Measurements from ENCODE around the gene NPR1.

The NPR1 gene

DNA sequence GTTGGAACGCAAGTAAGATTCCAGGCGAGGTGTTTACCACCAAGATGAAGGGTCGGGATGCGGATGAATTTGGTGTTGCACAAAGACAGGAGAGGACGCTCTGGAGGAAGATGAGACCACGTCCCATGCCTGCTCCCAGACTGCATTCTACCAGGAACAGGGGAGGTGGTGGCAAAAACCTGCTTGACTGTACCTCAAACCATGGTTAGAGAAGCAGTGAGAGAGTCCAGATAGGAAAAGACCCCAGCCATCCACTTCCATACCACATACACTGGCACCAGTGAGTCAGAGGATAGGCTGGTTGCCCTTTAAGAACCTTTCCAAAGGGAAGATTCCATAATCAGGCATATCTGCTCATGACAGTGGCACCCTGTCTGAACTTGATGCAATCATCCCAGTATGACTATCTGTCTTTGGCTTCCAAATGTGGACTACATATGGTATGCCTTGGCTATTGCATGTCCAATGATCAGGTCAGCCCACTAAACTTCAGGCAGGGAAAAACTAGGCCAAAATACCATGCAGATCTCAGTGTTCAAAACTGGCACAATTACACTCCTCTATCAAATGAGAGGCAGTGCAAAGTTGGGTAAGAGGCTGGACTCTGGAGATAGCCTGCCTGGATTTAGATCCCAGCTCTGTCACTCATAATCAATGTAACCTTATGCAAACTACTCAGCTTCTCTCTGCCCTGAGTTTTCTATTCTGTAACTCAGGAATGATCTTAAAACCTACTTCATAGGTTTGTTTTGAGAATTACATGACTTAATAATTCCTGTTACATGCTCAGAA lies 20.6 kb downstream of the NPR1 start:
- Histone ChIP-seq H3K4me1 (ENCODE audit: control insufficient read depth, insufficient read depth, low read length) (no peaks in the 10 kb centered on the region), H3K9me3 (ENCODE audit: control insufficient read depth, insufficient read depth, low read depth, low read length) (no peaks in the 10 kb centered on the region), H3K36me3 (ENCODE audit: control insufficient read depth in 2 of 2, insufficient read depth in 1 of 2, low read length in 2 of 2) (no peaks in the 10 kb centered on the region), H3K4me3 (ENCODE audit: low read depth, low read length) (no peak overlapping the region), H3K27ac (ENCODE audit: extremely low read depth, low read depth, low read length) (no peak overlapping the region)
- ChIA-PET CTCF (no interaction called here), POLR2A (interaction anchor here (0.9 kb wide), 1 partner anchor 17 kb away, joined by 3 read pairs; no protein-coding TSS in a partner anchor)
- TF ChIP-seq ZNF184 (tag by site-specific recombination; IDR thresholded peaks at IDR 0.05) = no peak
- TF ChIP-seq ZNF600 (tag by site-specific recombination; IDR thresholded peaks at IDR 0.05) = peak; percentile 37; the same call in 1 of the 2 replicates
- peak; percentile 33; the same call in 1 of the 2 replicates for TF ChIP-seq ZBTB17 (tag by site-specific recombination; IDR thresholded peaks at IDR 0.05)

- H3K36me3 ChIP-seq (ENCODE audit: control insufficient read depth in 2 of 2, insufficient read depth in 1 of 2, low read length in 2 of 2) = no peaks in the 10 kb centered on the region
- no peak overlapping the region for H3K4me3 ChIP-seq (ENCODE audit: low read depth, low read length)
- CTCF ChIA-PET = no interaction called here
- no peaks in the 10 kb centered on the region for H3K9me3 ChIP-seq (ENCODE audit: control insufficient read depth, insufficient read depth, low read depth, low read length)
- TF ChIP-seq ZNF747 (tag by site-specific recombination; IDR thresholded peaks at IDR 0.05) = no peak
- TF ChIP-seq ZNF292 (tag by site-specific recombination; IDR thresholded peaks at IDR 0.05; ENCODE audit: borderline replicate concordance, low read depth) = no peak
- TF ChIP-seq KLF17 (tag by site-specific recombination; IDR thresholded peaks at IDR 0.05) = no peak
- no peak for TF ChIP-seq PRDM2 (tag by site-specific recombination; IDR thresholded peaks at IDR 0.05; ENCODE audit: borderline replicate concordance)
- no peak for TF ChIP-seq OSR2 (tag by site-specific recombination; IDR thresholded peaks at IDR 0.05)
- TF ChIP-seq ZFHX2 (tag by site-specific recombination; conservative IDR thresholded peaks at IDR 0.05) = peak; percentile 71
- TF ChIP-seq PRDM1 (tag by site-specific recombination; IDR thresholded peaks at IDR 0.05) = no peak
- TF ChIP-seq ZNF558 (tag by site-specific recombination; IDR thresholded peaks at IDR 0.05) = no peak
- TF ChIP-seq ZNF112 (tag by site-specific recombination; IDR thresholded peaks at IDR 0.05) = no peak
- TF ChIP-seq ZNF664 (tag by site-specific recombination; IDR thresholded peaks at IDR 0.05) = no peak
- TF ChIP-seq, protein P1, sequence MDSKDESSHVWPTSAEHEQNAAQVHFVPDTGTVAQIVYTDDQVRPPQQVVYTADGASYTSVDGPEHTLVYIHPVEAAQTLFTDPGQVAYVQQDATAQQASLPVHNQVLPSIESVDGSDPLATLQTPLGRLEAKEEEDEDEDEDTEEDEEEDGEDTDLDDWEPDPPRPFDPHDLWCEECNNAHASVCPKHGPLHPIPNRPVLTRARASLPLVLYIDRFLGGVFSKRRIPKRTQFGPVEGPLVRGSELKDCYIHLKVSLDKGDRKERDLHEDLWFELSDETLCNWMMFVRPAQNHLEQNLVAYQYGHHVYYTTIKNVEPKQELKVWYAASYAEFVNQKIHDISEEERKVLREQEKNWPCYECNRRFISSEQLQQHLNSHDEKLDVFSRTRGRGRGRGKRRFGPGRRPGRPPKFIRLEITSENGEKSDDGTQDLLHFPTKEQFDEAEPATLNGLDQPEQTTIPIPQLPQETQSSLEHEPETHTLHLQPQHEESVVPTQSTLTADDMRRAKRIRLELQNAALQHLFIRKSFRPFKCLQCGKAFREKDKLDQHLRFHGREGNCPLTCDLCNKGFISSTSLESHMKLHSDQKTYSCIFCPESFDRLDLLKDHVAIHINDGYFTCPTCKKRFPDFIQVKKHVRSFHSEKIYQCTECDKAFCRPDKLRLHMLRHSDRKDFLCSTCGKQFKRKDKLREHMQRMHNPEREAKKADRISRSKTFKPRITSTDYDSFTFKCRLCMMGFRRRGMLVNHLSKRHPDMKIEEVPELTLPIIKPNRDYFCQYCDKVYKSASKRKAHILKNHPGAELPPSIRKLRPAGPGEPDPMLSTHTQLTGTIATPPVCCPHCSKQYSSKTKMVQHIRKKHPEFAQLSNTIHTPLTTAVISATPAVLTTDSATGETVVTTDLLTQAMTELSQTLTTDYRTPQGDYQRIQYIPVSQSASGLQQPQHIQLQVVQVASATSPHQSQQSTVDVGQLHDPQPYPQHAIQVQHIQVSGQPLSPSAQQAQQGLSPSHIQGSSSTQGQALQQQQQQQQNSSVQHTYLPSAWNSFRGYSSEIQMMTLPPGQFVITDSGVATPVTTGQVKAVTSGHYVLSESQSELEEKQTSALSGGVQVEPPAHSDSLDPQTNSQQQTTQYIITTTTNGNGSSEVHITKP (tag by site-specific recombination; IDR thresholded peaks at IDR 0.05) = no peak
- no peak for TF ChIP-seq PBX3 (CRISPR knock-in tag; IDR thresholded peaks at IDR 0.05)
- peak; percentile 75 for TF ChIP-seq EGR2 (tag by site-specific recombination; IDR thresholded peaks at IDR 0.05; ENCODE audit: low read depth)
- no peak for TF ChIP-seq YY1 (tag by site-specific recombination; IDR thresholded peaks at IDR 0.05)
- no peak for TF ChIP-seq ZNF155 (tag by site-specific recombination; IDR thresholded peaks at IDR 0.05)
- TF ChIP-seq ZNF433 (tag by site-specific recombination; IDR thresholded peaks at IDR 0.05; ENCODE audit: low read depth) = no peak
- no peak for TF ChIP-seq ZNF449 (tag by site-specific recombination; IDR thresholded peaks at IDR 0.05)
- TF ChIP-seq ZNF654 (tag by site-specific recombination; IDR thresholded peaks at IDR 0.05; ENCODE audit: low read depth) = no peak
- POLR2A ChIA-PET = interaction anchor here (1.0 kb wide), 1 partner anchor 28 kb away, joined by 4 read pairs; the partner anchor contains the start of gene INTS3
- H3K27ac ChIP-seq (ENCODE audit: extremely low read depth, low read depth, low read length) = no peak overlapping the region
- H3K4me1 ChIP-seq (ENCODE audit: control insufficient read depth, insufficient read depth, low read length) = no peaks in the 10 kb centered on the region
These were observed 21.3 kb downstream of the NPR1 start for GRCh38 chr1:153699768-153700167.

Measured in HEK293 (cell line).